Astrocyte of the cerebellum (primary cell): ENCODE results near the gene RAB44.

ENCODE experiments used
- DNase-seq: peaks from one replicate; pipeline ENCODE4 v3.0.0-alpha.2; 2011; ENCODE audit warnings: low read depth
- H3K4me3 ChIP-seq: 2 replicates; pipeline ENCODE4 v1.5.1; 2011; ENCODE audit warnings: mild to moderate bottlenecking, low read depth, low read length, moderate library complexity
- in situ Hi-C: cut with HindIII; loops from 2 replicates; pipeline ENCODE4 v1.10.0; 2017; ENCODE audit warnings: low sequenced_read_pairs
- TF ChIP-seq, protein P1 (sequence below): IDR thresholded peaks from 2 replicates; pipeline ENCODE4 v1.5.1; 2012; ENCODE audit warnings: low read length, low read depth, moderate library complexity, mild to moderate bottlenecking; ENCODE audit errors: missing control alignments

Gene RAB44

DNA sequence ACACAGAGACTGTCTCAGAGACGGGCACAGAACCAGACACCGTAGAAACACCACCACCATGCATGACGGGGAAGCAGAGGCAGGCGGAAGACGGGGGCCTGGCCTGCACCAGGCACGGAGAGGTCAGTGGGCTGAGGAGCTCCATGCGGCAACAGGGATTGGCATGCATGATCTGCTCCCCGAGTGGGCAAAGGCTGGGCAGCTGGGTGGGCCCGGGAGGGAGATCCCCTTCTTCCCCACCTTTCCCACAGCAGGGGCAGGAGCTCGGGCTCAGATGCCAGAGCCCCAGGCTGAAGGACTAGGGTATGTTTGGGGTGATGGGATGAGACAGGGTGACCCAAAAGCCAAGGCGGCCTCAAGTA is 43.2 kb downstream of the RAB44 start:
- no peak overlapping the region for H3K4me3 ChIP-seq
- no peak for DNase-seq
- in situ Hi-C loops = no loop called here
- TF ChIP-seq, protein P1, sequence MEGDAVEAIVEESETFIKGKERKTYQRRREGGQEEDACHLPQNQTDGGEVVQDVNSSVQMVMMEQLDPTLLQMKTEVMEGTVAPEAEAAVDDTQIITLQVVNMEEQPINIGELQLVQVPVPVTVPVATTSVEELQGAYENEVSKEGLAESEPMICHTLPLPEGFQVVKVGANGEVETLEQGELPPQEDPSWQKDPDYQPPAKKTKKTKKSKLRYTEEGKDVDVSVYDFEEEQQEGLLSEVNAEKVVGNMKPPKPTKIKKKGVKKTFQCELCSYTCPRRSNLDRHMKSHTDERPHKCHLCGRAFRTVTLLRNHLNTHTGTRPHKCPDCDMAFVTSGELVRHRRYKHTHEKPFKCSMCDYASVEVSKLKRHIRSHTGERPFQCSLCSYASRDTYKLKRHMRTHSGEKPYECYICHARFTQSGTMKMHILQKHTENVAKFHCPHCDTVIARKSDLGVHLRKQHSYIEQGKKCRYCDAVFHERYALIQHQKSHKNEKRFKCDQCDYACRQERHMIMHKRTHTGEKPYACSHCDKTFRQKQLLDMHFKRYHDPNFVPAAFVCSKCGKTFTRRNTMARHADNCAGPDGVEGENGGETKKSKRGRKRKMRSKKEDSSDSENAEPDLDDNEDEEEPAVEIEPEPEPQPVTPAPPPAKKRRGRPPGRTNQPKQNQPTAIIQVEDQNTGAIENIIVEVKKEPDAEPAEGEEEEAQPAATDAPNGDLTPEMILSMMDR = no peak

DNA sequence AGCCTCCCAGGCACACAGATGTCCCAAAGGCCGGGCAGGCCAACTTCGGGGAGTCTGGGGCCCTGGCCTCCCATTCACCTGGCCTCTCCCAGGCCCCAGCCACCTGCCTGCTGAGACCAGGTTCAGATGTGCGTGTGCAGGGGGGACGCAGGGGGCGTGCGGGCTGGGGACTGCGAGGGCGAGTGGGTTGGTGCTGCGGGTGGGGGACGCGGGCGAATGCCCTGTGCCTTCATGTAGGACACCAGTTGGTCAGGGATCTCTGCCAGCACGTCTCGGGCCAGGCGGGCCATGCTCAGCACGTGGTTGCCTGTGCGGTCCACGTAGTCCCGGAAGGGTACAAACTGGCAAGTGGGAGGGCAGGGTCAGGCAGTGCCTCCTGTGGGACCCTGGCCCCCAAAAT is 44.5 kb downstream of the RAB44 start:
- TF ChIP-seq, protein P1 = no peak
- H3K4me3 ChIP-seq = no peak overlapping the region
- in situ Hi-C loops = no loop called here

DNA sequence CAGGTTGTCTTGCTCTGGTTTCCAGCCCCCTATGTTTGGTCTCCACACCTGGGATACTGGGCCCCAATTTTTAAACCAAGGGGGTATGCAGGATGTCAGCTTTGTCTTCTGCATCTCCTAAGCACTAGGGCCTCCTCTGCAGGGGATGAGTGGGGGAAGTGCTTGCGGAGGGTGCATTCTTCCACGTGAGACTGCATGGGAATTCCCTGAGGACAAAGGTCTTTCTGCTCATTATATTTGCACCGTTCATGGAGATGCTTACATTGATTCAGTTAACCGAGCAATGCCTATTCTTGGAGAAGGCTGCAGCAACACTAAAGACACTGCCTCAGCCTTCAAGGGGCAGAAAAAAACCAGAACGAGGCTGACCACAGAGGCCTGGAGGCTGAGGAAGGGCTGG is 45.4 kb downstream of the RAB44 start:
- H3K4me3 ChIP-seq = no peak overlapping the region
- TF ChIP-seq, protein P1 = no peak
- in situ Hi-C loops = no loop called here
- no peak for DNase-seq

More for the DNA sequence above, 44.5 kb downstream of the RAB44 start:
- no peak for DNase-seq

DNA sequence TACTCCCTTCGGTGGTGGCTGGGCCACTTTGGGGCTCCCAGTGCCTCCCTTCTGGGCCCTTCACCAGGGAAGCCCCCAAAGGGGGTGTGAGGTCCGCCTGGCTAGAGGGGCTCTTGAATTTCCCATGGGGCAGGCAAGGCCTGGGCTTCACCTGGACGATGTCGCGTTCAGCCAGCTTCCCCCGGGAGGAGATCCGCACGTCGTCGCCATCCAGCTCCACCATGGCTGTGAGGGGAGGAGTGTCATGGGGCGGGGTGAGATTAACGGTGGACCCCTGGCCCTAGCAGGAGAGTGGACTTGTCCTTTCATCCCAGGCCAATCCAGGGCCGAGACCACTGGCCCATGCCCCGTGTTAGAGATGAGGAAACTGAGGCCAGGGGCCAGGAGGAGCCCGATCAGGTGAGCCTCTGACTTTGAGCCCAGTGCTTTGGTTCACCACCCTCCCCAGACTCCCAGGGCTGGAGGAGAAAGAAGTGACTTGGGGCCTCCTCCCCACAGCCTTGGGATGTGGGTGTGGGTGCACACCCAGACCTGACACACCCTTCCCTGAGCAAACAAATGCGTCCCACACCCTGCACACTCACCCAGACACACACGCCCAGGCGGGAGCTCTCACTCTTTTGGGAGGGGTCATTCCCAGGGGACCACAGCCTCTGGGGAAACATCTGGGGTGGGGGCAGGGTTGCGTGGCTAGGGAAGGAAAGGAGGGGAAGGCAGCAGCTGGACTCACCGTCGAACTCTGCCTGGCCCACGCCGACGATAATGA is 46.1 kb downstream of the RAB44 start:
- TF ChIP-seq, protein P1 = no peak
- DNase-seq = no peak
- in situ Hi-C loops = no loop called here
- no peak overlapping the region for H3K4me3 ChIP-seq

DNA sequence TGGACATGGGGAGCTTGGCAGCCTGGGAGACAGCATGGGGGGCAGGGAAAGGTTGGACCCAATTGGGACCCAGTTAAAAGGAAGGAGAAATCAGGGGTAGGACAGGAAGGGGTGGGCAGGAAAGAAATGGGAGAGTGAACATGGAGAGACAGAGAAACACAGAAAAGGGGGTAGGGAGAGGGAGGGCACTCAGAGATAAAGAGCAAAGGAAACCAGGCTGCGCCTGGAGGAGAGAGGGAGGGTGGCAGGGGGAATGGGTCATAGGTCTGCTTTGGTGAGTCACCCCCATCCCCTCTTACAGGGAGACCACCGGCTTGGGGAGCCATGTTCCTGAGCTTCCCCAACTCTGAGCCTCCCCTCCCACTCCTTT is 46.7 kb downstream of the RAB44 start:
- DNase-seq = no peak
- TF ChIP-seq, protein P1 = no peak
- in situ Hi-C loops = no loop called here
- H3K4me3 ChIP-seq = no peak overlapping the region

DNA sequence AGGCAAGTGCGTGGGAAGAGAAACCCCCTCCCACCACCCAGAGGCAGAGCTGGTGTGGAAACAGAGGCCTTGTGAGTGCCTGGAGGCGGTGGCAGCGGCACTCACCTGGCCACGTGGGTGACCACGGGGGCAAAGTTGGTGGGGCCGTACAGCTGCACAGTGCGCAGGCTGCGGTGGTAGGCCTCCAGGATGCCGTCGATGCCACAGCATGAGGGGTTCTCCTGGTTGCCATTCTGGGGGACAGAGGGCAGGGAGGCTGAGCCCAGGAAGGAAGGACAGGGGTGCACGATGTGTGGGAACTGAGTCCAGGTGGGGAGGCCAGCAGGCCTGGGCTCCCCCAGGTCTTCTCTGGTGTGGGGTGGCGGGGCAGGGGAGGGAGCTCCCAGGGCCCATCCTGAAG is 47.7 kb downstream of the RAB44 start:
- TF ChIP-seq, protein P1 = no peak
- in situ Hi-C loops = no loop called here
- no peak overlapping the region for H3K4me3 ChIP-seq
- DNase-seq = no peak

DNA sequence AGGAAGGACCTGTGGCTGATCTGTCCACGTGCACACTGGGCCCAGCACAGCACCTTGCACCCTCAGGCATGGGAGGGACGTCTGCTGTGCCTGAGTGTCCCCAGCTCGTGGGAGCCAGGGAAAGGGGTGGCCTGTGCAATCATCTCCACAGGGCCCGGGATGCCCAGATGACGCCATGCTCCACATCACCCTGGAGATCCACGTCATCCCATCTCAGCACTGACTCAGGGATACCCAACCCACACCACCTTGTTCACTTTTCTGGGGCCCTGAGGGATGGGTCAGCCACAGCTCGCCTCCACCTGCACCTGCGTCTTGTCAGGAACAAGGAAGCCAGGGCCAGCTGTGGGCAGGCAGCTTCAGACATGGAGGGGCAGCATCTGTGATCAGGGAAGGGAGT is 48.2 kb downstream of the RAB44 start:
- in situ Hi-C loops = no loop called here
- TF ChIP-seq, protein P1 = no peak
- DNase-seq = no peak
- H3K4me3 ChIP-seq = no peak overlapping the region
